Measurements from ENCODE around the gene KLF7. TPM values are rescaled to one million over a fixed set of nuclear protein-coding genes. Genes with fewer than 3 reads are reported as not detected.

The KLF7 gene
- total and polyA plus RNA-seq, 7 donors = 1.1 to 13.5 (median 5.4) TPM

DNA sequence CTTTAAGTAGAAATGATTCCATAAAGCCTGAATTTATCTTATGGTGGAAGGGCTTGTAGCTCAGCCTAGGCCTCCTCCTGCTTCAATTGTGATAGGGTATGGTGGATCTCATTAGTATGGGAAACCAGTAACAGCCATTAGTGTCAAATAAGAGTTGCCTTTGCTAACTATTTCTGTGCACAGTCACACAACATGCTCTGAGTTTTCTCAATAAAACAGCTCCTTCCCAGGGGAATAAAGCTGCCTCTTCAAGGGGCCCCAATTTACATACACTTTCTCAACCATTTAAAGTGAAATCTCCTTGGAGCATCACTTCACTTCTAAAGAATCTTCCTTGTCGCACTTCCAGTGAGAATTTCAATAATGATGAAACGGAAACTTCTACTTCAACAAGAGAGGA is 53.4 kb downstream of the KLF7 start:
- H3K27me3 ChIP-seq (ENCODE audit: insufficient read depth in 3 of 3, low read length in 2 of 3) = no peaks in the 10 kb centered on the region
- no peaks in the 10 kb centered on the region for H3K4me1 ChIP-seq
- TF ChIP-seq, protein P1, sequence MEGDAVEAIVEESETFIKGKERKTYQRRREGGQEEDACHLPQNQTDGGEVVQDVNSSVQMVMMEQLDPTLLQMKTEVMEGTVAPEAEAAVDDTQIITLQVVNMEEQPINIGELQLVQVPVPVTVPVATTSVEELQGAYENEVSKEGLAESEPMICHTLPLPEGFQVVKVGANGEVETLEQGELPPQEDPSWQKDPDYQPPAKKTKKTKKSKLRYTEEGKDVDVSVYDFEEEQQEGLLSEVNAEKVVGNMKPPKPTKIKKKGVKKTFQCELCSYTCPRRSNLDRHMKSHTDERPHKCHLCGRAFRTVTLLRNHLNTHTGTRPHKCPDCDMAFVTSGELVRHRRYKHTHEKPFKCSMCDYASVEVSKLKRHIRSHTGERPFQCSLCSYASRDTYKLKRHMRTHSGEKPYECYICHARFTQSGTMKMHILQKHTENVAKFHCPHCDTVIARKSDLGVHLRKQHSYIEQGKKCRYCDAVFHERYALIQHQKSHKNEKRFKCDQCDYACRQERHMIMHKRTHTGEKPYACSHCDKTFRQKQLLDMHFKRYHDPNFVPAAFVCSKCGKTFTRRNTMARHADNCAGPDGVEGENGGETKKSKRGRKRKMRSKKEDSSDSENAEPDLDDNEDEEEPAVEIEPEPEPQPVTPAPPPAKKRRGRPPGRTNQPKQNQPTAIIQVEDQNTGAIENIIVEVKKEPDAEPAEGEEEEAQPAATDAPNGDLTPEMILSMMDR (IDR thresholded peaks at IDR 0.05) = no peak
- intact Hi-C loops (cut with DNase I) = no loop called here
- DNase-seq = no peak
- no peak overlapping the region for H3K27ac ChIP-seq
- peaks cover 2% of the 10 kb centered on the region in 2 donors for H3K36me3 ChIP-seq (ENCODE audit: insufficient read depth in 1 of 2, low read depth in 1 of 2)
- no peak overlapping the region for H3K4me3 ChIP-seq
- WGBS, 3 donors = 45 to 47% (median 46%) methylated on average over 2 of the region's 2 CpGs
- ATAC-seq = no peak
- no peaks in the 10 kb centered on the region for H3K9me3 ChIP-seq

DNA sequence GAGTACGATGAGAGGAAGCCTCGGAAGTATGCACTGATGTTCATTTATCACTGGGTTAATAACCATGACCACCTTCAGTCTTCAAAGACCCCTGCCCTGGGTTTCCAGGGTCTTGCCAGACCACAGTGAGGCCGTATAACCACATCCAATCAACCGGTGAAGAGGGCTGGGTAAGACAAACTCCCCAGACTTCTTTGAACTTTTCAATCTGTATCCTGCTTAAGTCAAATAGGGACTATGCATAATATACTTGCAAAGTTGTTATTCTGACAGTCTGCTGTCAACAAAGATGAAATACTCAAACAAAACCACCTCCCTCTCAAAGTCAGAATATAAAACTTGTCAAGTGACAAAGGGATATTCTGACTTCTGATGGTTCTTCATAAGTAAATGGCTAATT is 54.0 kb downstream of the KLF7 start:
- Histone ChIP-seq H3K9me3 (no peaks in the 10 kb centered on the region), H3K4me3 (no peak overlapping the region), H3K27ac (no peak overlapping the region), H3K36me3 (ENCODE audit: insufficient read depth in 1 of 2, low read depth in 1 of 2) (peaks cover 2 to 8% of the 10 kb centered on the region in 2 donors), H3K4me1 (no peaks in the 10 kb centered on the region), H3K27me3 (ENCODE audit: insufficient read depth in 3 of 3, low read length in 2 of 3) (no peaks in the 10 kb centered on the region)
- TF ChIP-seq, protein P1 (IDR thresholded peaks at IDR 0.05) = no peak
- DNase-seq (no peak), ATAC-seq (no peak)
- WGBS, 3 donors = 57 to 81% (median 78%) methylated on average over 4 of the region's 4 CpGs
- intact Hi-C loops (cut with DNase I) = no loop called here

DNA sequence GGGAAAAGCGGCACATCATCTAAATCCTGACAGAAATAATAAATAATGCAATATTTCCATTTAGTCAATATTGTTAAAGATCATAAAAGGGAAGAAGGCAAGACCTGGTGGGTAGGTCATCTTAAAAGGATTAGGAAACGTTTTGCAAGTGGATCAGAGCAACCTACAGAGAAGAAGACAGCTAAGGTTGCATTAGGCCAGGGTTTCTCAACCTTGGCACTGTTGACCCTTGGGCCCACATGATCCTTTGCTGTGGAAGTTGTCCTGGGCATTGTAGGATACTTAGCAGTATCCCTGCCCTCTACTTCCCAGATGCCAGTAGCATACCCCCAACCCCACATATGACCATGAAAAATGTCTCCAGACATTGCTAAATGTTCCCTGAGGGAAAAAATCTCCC is 55.0 kb downstream of the KLF7 start:
- no peaks in the 10 kb centered on the region for H3K4me1 ChIP-seq
- intact Hi-C loops (cut with DNase I) = no loop called here
- DNase-seq = no peak
- H3K4me3 ChIP-seq = no peak overlapping the region
- TF ChIP-seq, protein P1 (IDR thresholded peaks at IDR 0.05) = no peak
- H3K36me3 ChIP-seq (ENCODE audit: insufficient read depth in 1 of 2, low read depth in 1 of 2) = peaks cover 2 to 14% of the 10 kb centered on the region in 2 donors
- H3K9me3 ChIP-seq = no peaks in the 10 kb centered on the region
- no peak for ATAC-seq
- no peak overlapping the region for H3K27ac ChIP-seq
- H3K27me3 ChIP-seq (ENCODE audit: insufficient read depth in 3 of 3, low read length in 2 of 3) = no peaks in the 10 kb centered on the region
- WGBS, 3 donors = 48 to 91% (median 88%) methylated on average over 2 of the region's 2 CpGs

DNA sequence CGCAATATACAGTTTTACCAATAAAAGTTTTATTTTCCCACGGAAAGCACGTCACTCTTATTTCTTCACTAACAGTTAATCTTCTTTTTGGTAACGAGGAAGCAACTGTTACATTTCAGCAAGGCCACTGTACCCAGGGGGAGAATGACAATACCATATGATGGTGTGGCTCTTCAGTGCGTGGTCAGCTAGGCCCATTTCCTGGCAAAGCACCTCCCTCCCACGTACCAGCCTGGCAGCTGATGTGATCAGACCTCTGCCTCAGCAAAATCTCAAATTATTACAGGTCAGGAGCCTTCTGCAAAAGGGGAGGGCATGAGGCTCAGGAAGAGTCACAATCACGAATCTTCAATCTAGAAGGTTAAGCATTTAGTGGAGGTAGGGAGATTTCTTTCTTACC is 55.4 kb downstream of the KLF7 start:
- 78 to 87% (median 83%) methylated on average over 7 of the region's 7 CpGs for WGBS, 3 donors
- no peaks in the 10 kb centered on the region for H3K27me3 ChIP-seq (ENCODE audit: insufficient read depth in 3 of 3, low read length in 2 of 3)
- no peaks in the 10 kb centered on the region for H3K4me1 ChIP-seq
- H3K4me3 ChIP-seq = no peak overlapping the region
- intact Hi-C loops (cut with DNase I) = no loop called here
- no peak overlapping the region for H3K27ac ChIP-seq
- no peak for DNase-seq
- H3K36me3 ChIP-seq (ENCODE audit: insufficient read depth in 1 of 2, low read depth in 1 of 2) = peaks cover 2 to 14% of the 10 kb centered on the region in 2 donors
- no peak for ATAC-seq
- TF ChIP-seq, protein P1 (IDR thresholded peaks at IDR 0.05) = no peak
- no peaks in the 10 kb centered on the region for H3K9me3 ChIP-seq

DNA sequence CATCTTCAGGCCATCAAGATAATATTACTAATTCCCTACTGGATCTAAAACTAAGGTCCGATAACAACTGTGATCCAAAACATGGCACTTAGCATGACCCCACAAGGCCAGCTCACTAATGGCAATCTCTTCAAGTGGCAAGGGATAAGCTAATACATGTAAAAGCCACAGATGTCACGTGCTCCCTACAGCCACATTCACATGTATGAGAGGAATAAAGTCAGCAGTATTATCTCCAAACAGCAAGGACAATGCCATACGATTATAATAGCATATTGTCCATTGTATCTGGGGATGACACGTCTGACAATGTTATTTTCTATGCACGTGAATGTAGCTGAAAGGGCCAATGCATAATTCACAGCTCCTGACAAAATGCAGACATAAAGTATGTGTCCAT is 56.0 kb downstream of the KLF7 start:
- H3K9me3 ChIP-seq = no peaks in the 10 kb centered on the region
- H3K36me3 ChIP-seq (ENCODE audit: insufficient read depth in 1 of 2, low read depth in 1 of 2) = peaks cover 2 to 14% of the 10 kb centered on the region in 2 donors
- H3K4me1 ChIP-seq = no peaks in the 10 kb centered on the region
- WGBS, 3 donors = 64 to 68% (median 66%) methylated on average over 5 of the region's 5 CpGs
- TF ChIP-seq, protein P1 (IDR thresholded peaks at IDR 0.05) = no peak
- H3K4me3 ChIP-seq = no peak overlapping the region
- ATAC-seq = no peak
- no peak for DNase-seq
- no peaks in the 10 kb centered on the region for H3K27me3 ChIP-seq (ENCODE audit: insufficient read depth in 3 of 3, low read length in 2 of 3)
- no peak overlapping the region for H3K27ac ChIP-seq
- intact Hi-C loops (cut with DNase I) = no loop called here

All from psoas muscle (tissue), 8 donors.